ENCODE data around the gene PFKM. TPM values are rescaled to one million over a fixed set of nuclear protein-coding genes. Genes with fewer than 3 reads are reported as not detected.
"Not testable (repeated sequence)": the region's sequence is repeated elsewhere in the genome, so short reads cannot be mapped to it uniquely, and the experiment has no call there.

The PFKM gene
- total RNA-seq, 1 experiment from 2014 or later, result 92.4 TPM

GRCh38 chr12:48123169-48123568 is 4.0 kb downstream of the PFKM start:
- Histone ChIP-seq H2BK12ac (ENCODE audit: insufficient read length, low read depth, low read length) (no peak overlapping the region), H2AK5ac (ENCODE audit: insufficient read length, low read length) (no peak overlapping the region), H3T11ph (ENCODE audit: low read length) (no peak overlapping the region), H4K91ac (ENCODE audit: insufficient read length, low read depth, low read length) (no peak overlapping the region), H3K23ac (ENCODE audit: insufficient read length, low read depth, low read length) (no peak overlapping the region), H2BK5ac (ENCODE audit: insufficient read length, low read length) (no peak overlapping the region), H3K4ac (ENCODE audit: low read depth, low read length) (no peak overlapping the region), H3K4me1 (ENCODE audit: insufficient read depth, low read length) (no peaks in the 10 kb centered on the region; the same call in 1 of the 2 replicates), H3K27ac (ENCODE audit: insufficient read length, low read depth, low read length) (no peak overlapping the region), H3K79me2 (ENCODE audit: insufficient read depth, low read length) (peaks cover 6% of the 10 kb centered on the region; the same call in 1 of the 2 replicates), H4K8ac (replicated peaks; ENCODE audit: insufficient read length, low read depth, low read length) (no peak overlapping the region), H3K9me3 (ENCODE audit: control insufficient read depth, low read depth, low read length) (no peaks in the 10 kb centered on the region), H3K56ac (ENCODE audit: insufficient read length, low read depth, low read length) (no peak overlapping the region), H2AFZ (ENCODE audit: low read length) (no peak overlapping the region), H2BK20ac (ENCODE audit: low read depth, low read length, poor library complexity, severe bottlenecking) (no peak overlapping the region), H3K4me2 (ENCODE audit: insufficient read depth, insufficient read length, low read length) (no peak overlapping the region), H3K9ac (ENCODE audit: extremely low read depth, insufficient read length, low read length) (no peak overlapping the region), H3K23me2 (ENCODE audit: insufficient read length, low read depth, low read length, poor library complexity, severe bottlenecking) (peaks cover 8% of the 10 kb centered on the region), H4K20me1 (ENCODE audit: control insufficient read depth, insufficient read depth, insufficient read length) (no peaks in the 10 kb centered on the region), H2BK120ac (ENCODE audit: low read depth, low read length, poor library complexity, severe bottlenecking) (no peak overlapping the region), H2BK15ac (ENCODE audit: low read depth, low read length) (no peak overlapping the region), H3K18ac (ENCODE audit: insufficient read length, low read depth, low read length) (no peak overlapping the region), H3K27me3 (ENCODE audit: insufficient read depth, low read length) (no peaks in the 10 kb centered on the region), H3K14ac (ENCODE audit: insufficient read depth, low read length) (no peak overlapping the region), H4K5ac (ENCODE audit: insufficient read length, low read depth, low read length) (no peak overlapping the region), H3K79me1 (ENCODE audit: insufficient read depth, low read depth, low read length, poor library complexity, severe bottlenecking) (no peaks in the 10 kb centered on the region)
- WGBS (ENCODE audit: extremely low coverage, insufficient read length, low lambda C conversion rate), result no CpG with 5 or more reads among the region's 4 CpGs
- no peak for DNase-seq
- Mint-ChIP-seq H3K36me3 (ENCODE audit: insufficient read depth in 1 of 3, low read depth in 3 of 3) (peaks cover 11 to 49% (median 39%) of the 10 kb centered on the region in 3 experiments; a peak in 6 of 7 replicates), H3K27me3 (ENCODE audit: low read depth) (no peaks in the 10 kb centered on the region), H3K4me3 (no peak overlapping the region), H3K9me3 (no peaks in the 10 kb centered on the region), H3K4me1 (peaks cover 20 to 21% of the 10 kb centered on the region in 2 experiments), H3K27ac (no peak overlapping the region)
- no peak for TF ChIP-seq CTCF (conservative IDR thresholded peaks at IDR 0.05)

DNA sequence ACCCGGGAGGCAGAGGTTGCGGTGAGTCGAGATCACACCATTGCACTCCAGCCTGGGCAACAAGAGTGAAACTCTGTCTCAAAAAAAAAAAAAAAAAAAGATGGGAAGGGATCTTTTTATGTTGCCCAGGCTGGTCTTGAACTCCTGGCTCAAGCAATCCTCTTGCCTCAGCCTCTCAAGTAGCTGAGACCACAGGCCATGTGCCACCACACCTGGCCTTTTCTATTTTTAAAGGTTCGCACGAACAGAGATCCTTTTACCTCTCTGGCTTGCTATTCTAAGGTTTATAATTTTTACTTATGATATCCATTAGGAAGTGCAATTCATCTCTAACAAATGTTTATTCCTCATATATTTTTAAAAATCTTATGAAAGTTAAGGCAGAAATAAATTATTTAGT is 6.4 kb downstream of the PFKM start:
- H3K9ac ChIP-seq (ENCODE audit: extremely low read depth, insufficient read length, low read length), result not testable (repeated sequence)

More for the DNA sequence above, 6.4 kb downstream of the PFKM start:
- H3K56ac ChIP-seq (ENCODE audit: insufficient read length, low read depth, low read length); H3K9me3 Mint-ChIP-seq; DNase-seq; H3K14ac ChIP-seq (ENCODE audit: insufficient read depth, low read length); H2BK20ac ChIP-seq (ENCODE audit: low read depth, low read length, poor library complexity, severe bottlenecking); H2BK5ac ChIP-seq (ENCODE audit: insufficient read length, low read length); H3K27ac ChIP-seq (ENCODE audit: insufficient read length, low read depth, low read length); H3K79me2 ChIP-seq (ENCODE audit: insufficient read depth, low read length); H3K18ac ChIP-seq (ENCODE audit: insufficient read length, low read depth, low read length); H3K9me3 ChIP-seq (ENCODE audit: control insufficient read depth, low read depth, low read length); H3K27me3 ChIP-seq (ENCODE audit: insufficient read depth, low read length); H3K4me1 Mint-ChIP-seq; H2AFZ ChIP-seq (ENCODE audit: low read length); H4K91ac ChIP-seq (ENCODE audit: insufficient read length, low read depth, low read length); H2BK120ac ChIP-seq (ENCODE audit: low read depth, low read length, poor library complexity, severe bottlenecking); H3K4me3 Mint-ChIP-seq; H3K27ac Mint-ChIP-seq; H3K4me1 ChIP-seq (ENCODE audit: insufficient read depth, low read length); H3K23ac ChIP-seq (ENCODE audit: insufficient read length, low read depth, low read length); H4K5ac ChIP-seq (ENCODE audit: insufficient read length, low read depth, low read length); H3T11ph ChIP-seq (ENCODE audit: low read length); H3K23me2 ChIP-seq (ENCODE audit: insufficient read length, low read depth, low read length, poor library complexity, severe bottlenecking); H2AK5ac ChIP-seq (ENCODE audit: insufficient read length, low read length); H4K8ac ChIP-seq (replicated peaks; ENCODE audit: insufficient read length, low read depth, low read length); H3K4me2 ChIP-seq (ENCODE audit: insufficient read depth, insufficient read length, low read length); H4K20me1 ChIP-seq (ENCODE audit: control insufficient read depth, insufficient read depth, insufficient read length); H2BK15ac ChIP-seq (ENCODE audit: low read depth, low read length); H2BK12ac ChIP-seq (ENCODE audit: insufficient read length, low read depth, low read length); H3K79me1 ChIP-seq (ENCODE audit: insufficient read depth, low read depth, low read length, poor library complexity, severe bottlenecking); H3K4ac ChIP-seq (ENCODE audit: low read depth, low read length); H3K27me3 Mint-ChIP-seq (ENCODE audit: low read depth): not testable (repeated sequence)
- H3K36me3 Mint-ChIP-seq (ENCODE audit: insufficient read depth in 1 of 3, low read depth in 3 of 3), result peaks cover 17 to 64% (median 49%) of the 10 kb centered on the region in 3 experiments
- no CpG with 5 or more reads among the region's 5 CpGs for WGBS (ENCODE audit: extremely low coverage, insufficient read length, low lambda C conversion rate)
